ENCODE data around the gene POLR3E.

Gene POLR3E

GRCh38 chr16:22353191-22353919 lies 56.1 kb downstream of the POLR3E start:
- DNase-seq (ENCODE audit: low read depth, low spot score) = peak; percentile 67
- H3K4me3 ChIP-seq (ENCODE audit: low read depth, low read length) = no peak overlapping the region
- CTCF ChIA-PET = interaction anchor here (1.5 to 1.6 kb wide), 3 partner anchors 11 to 30 kb away, joined by 4 to 6 read pairs (median 5); no protein-coding TSS in a partner anchor
- no peak for TF ChIP-seq CTCF (IDR thresholded peaks at IDR 0.05; ENCODE audit: insufficient read depth, low read length, missing control alignments)
- POLR2A ChIA-PET = interaction anchor here (0.6 to 1.0 kb wide), 4 partner anchors 18 to 44 kb away, joined by 3 to 5 read pairs (median 4); partner anchors contain the start of gene CDR2

- CTCF ChIA-PET = interaction anchor here (1.5 to 1.6 kb wide), 2 partner anchors 11 to 17 kb away, joined by 4 to 6 read pairs; no protein-coding TSS in a partner anchor
- DNase-seq (ENCODE audit: low read depth, low spot score) = no peak
- H3K4me3 ChIP-seq (ENCODE audit: low read depth, low read length) = no peak overlapping the region
- POLR2A ChIA-PET = interaction anchor here (0.6 to 1.0 kb wide), 3 partner anchors 18 to 43 kb away, joined by 3 to 5 read pairs (median 4); partner anchors contain the start of gene CDR2
- TF ChIP-seq CTCF (IDR thresholded peaks at IDR 0.05; ENCODE audit: insufficient read depth, low read length, missing control alignments) = no peak
These were observed 56.8 kb downstream of the POLR3E start for GRCh38 chr16:22353933-22354541.

- POLR2A ChIA-PET = interaction anchor here (0.7 kb wide), 1 partner anchor 165 kb away, joined by 3 read pairs; no protein-coding TSS in a partner anchor
- TF ChIP-seq CTCF (IDR thresholded peaks at IDR 0.05; ENCODE audit: insufficient read depth, low read length, missing control alignments) = no peak
- CTCF ChIA-PET = interaction anchor here (0.7 kb wide), 1 partner anchor 10 kb away, joined by 3 read pairs; no protein-coding TSS in a partner anchor
- no peak overlapping the region for H3K4me3 ChIP-seq (ENCODE audit: low read depth, low read length)
- no peak for DNase-seq (ENCODE audit: low read depth, low spot score)
These were observed 58.3 kb downstream of the POLR3E start for GRCh38 chr16:22355487-22355908.

GRCh38 chr16:22356930-22357634 lies 59.9 kb downstream of the POLR3E start:
- ChIA-PET POLR2A (no interaction called here), CTCF (no interaction called here)
- TF ChIP-seq CTCF (IDR thresholded peaks at IDR 0.05; ENCODE audit: insufficient read depth, low read length, missing control alignments) = no peak
- no peak overlapping the region for H3K4me3 ChIP-seq (ENCODE audit: low read depth, low read length)
- no peak for DNase-seq (ENCODE audit: low read depth, low spot score)

- POLR2A ChIA-PET = no interaction called here
These were observed 60.4 kb downstream of the POLR3E start for GRCh38 chr16:22357635-22357971.

More at GRCh38 chr16:22357635-22357971, 60.4 kb downstream of the POLR3E start:
- DNase-seq (ENCODE audit: low read depth, low spot score) = no peak
- no peak for TF ChIP-seq CTCF (IDR thresholded peaks at IDR 0.05; ENCODE audit: insufficient read depth, low read length, missing control alignments)
- no peak overlapping the region for H3K4me3 ChIP-seq (ENCODE audit: low read depth, low read length)
- CTCF ChIA-PET = no interaction called here

Measured in AG04449 (cell line).